ENCODE measurements around the gene DYNC1LI1.
"Not testable (repeated sequence)": the region's sequence is repeated elsewhere in the genome, so short reads cannot be mapped to it uniquely, and the experiment has no call there.

The DYNC1LI1 gene

DNA sequence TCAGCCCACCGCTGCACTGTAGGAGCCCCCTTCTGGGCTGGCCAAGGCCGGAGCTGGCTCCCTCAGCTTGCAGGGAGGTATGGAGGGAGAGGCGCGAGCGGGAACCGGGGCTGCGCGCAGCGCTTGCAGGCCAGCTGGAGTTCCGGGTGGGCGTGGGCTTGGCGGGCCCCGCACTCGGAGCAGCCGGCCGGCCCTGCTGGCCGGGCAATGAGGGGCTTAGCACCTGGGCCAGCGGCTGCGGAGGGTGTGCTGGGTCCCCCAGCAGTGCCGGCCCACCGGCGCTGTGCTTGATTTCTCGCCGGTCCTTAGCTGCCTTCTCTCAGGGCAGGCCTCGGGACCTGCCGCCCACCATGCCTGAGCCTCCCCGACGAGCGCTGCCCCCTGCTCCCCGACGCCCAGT is 8.0 kb upstream of the DYNC1LI1 start:
- not testable (repeated sequence) for DNase-seq

DNA sequence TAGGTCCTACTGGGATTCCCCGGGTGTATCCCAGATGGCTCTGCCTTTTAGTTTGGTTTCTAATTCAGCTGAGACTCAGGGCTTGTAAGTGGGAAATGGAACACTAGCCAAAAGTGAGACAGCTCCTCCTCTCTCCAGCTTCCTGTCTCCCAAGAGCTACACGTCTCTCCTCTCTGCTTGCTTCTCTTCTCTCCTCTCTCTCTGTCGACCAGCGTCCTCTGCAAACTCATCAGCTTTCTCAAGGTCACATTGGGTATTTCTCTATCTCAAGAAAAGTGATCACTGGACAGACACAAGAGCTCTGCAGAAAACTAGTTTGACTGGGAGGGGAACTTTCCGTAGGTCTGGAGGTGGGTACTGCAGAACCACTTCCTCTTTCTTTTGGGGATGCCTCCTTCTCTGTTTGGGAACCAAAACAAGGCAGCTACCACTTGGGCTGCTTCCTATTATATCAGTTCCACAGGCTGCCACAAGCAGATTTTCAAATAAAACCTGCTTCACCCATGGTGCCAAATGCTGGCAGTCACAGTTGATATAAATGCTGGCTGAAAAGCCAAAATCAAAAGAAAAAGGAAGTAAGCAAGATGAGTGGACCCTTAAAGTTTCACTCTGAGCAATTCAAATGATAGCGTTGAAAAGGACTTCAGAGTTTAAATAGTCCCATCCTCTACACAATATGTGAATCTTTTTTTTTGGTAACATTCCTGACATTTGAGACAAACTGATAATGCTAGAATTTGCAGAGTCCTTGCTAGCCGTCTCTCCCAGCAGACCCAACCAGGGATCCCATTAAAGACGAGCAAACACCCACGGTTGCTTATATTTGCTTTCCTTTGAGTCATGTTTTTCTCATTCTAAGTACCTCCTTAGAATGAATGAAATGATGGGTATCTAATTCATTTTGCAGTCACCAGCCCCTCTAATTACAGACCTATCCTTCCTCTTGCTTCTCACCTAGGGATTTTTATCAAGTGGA is 7.2 kb upstream of the DYNC1LI1 start:
- DNase-seq = peak; percentile 31

DNA sequence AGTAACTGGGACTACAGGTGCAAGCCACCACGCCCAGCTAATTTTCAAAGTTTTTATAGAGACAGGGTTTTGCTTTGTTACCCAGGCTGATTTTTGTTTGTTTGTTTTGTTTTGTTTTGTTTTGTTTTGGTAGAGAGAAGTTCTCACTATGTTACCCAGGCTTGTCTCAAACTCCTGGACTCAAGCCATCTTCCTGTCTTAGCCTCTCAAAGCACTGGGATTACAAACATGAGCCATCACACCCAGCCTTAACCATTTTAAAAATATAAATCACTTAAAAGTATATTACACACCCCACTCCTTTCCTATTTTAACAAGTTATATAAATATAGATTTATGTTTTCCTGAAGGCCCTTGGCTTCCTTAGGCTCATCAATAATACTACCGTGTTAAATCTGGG is 6.5 kb upstream of the DYNC1LI1 start:
- DNase-seq = no peak

DNA sequence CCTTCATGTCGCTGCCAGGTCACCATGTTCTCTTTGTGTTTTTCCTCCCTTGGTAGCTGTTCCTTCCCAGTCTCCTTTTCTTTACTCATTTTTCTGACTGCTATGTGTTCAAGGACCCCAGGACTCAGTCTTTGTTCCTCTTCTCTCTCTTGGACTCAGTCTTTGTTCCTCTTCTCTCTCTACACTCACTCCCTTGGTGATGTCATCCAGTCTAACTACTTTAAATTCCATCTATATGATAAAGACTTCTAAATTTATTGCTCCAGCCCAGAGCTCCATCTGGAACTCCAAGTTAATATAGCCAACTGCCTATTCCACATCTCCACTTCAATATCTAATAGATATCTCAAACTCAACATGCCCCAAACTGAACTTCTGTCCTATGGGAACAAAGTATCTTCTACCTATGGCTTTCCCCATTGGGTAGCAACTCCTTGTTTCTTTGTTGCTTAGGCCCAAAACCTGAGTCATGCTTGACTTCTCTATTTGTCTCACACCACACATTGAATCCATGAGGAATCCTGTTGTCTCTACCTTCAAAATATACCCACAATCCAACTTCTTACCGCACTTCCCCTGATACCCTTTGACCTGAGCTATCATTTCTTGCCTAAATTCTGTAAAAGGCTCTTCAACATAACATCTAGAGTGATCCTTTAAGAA is 4.9 kb upstream of the DYNC1LI1 start:
- no peak for DNase-seq

DNA sequence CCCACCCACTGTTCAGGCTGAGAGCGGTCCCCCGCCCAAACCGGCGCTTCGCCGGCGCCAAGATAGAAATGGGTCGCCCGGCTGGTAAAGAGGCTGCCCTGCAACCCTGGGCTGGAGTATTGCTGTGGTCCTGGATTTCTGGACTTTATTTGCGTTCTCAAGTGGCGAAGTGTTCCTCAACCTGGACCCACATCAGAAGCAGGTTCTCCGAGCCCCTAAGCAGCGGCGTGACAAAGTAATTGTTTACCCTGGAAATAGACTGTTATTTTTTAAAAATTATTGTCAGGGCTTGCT is 481 bp upstream of the DYNC1LI1 start:
- no peak for DNase-seq

DNA sequence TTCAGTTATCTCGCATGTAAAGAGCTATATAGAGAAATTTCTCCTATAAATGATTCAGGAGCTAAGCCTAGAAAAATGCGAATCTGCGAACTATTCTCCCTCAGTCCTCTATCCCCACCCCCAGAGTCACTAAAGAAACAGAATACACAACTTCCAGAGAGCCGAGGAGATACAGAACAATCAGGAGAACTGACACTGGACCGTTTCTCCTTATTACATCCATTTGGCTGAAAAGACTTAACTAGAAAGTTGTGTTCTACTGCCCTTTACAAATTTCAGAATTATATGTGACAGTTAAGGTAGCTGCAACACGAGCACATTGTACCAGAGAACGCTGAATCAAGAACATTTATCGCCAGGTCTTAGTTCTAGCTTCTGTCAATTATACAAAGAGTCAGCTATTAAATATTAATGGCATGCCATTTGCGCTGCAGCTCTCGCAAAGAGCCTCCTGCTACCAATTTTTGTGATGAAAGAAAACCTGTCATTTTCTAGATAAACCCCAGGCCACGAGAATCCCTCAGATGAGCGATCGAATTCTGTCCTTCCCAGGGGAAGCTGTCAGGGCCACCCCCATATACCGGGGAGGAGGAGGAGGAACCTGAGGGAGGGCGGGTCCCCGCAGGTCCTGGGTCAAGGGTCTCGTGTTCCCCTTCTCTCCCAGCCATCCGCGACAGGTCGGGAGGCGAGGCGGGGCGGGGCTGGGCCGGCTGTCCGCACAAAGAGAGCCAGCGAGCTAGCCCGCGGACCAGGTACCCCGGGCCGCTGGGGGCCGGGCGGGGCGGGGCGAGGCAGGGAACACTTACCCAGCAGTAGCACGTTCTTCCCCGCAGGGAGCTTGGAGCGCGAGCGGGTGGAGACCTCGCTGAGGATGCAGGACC is 878 bp downstream of the DYNC1LI1 start:
- DNase-seq = no peak

DNA sequence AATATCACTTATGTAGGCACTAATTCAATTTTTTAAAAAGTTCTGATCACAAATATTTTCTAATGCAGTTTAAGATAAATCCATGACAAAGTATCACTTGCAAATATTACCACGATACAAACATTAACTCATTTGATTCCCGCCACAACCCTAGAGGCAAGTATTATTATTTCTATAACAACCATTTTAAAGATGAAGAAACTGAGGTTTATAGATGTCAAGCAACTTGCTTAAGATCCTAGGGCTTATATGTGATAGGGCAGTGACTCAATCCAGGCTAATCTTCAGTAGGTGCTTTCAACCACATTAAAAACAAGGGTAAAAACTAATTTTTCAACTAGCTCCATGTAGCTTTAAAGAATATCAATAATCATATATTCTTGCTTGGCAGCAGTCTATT is 1.7 kb downstream of the DYNC1LI1 start:
- no peak for DNase-seq

DNA sequence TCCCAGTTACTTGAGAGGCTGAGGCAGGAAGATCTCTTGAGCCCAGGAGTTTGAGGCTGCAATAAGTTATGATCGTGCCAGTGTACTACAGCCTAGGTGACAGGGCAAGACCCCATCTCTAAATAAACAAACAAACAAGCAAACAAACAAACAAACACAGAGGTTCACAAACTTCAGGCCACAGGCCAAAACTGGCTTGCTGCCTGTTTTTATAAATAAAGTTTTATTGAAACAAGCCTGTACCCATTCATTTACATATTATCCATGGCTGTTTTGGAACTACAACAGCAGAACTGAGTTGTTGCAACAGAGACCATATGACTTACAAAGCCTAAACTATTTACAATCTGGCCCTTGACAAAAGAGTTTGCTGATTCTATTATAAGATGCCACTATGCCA is 6.5 kb downstream of the DYNC1LI1 start:
- DNase-seq = no peak

DNA sequence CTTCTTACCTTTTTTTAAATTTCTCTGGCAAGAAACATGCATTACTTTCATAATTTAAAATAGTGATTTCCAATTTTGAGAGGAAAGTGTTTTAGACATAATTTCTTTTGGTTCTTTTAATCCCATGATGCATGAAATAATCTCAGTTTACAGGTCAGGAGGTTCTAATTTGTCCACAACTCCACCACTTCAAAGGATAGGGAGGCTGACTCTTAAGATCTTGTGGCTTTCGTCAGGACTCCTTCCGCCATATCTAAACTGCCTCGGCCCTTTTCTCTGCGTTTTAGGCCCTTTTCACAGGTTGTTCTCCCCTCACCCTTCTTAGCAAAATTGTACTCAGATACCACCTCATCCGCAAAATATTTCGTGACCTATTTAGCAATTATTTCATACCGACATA is 8.0 kb downstream of the DYNC1LI1 start:
- DNase-seq = no peak

DNA sequence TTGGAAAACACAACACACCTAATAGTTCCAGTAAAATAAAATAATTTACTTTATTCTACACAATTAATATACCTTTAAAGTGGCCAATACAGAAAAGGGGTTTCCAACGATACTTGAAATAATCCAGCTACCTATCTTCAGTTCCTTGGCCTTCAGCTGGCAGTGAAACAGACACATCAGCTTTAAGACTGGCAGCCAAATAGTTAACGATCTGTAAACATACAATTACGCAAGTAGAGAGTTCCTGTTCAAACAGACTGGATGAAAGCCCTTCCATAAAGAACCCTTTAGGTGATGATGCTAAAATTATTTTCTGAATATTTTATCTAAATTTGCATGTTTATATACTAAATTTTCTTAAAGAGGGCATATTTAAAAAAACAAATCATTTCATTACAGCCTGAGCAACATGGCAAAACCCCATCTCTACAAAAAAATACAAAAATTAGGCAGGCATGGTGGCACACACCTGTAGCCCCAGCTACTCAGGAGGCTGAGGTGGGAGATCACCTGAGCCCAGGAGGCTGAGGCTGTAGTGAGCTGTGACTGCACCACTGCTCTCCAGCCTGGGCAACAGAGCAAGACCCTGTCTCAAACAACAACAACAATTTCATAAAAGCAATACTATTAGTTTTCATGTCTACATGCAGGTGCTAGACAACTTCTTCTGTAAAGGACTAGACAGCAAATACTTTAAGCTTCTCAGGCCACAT is 12.9 kb downstream of the DYNC1LI1 start:
- DNase-seq = no peak

DNA sequence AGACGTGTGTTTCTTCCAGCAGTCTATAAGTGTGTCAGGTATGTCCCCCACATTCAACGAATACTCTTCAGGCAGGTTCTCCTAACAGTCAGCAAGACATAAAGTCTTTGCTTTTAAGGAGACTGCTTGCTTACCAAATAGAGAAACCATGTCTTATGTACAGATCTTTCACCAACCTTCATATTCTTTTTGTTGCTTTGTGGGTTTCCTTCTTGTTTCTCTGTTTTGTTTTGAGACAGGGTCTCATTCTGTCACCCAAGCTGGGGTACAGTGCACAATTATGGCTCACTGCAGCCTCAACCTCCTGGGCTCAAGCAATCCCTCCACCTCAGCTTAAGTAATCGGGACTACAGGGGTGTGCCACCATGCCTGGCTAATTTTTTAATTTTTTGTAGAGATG is 14.3 kb downstream of the DYNC1LI1 start:
- no peak for DNase-seq

DNA sequence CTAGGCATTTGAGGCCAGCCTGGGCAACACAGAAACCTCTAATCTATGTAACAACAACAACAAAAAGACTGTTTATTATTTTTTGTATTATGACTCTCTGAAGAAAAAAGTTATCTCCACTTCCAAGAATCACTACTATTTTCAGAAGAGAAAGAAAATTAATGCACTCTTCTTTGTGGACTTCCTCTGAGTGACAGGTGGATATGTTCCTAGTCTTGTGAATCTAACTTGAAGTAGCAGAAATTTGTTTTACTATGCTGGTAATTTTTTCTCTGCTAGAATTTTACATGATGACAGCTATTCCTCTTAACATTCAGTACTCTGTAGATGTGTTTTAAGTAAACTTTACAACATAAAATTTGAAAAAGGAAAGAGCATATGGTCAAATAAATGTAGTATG is 16.7 kb downstream of the DYNC1LI1 start:
- DNase-seq = no peak

DNA sequence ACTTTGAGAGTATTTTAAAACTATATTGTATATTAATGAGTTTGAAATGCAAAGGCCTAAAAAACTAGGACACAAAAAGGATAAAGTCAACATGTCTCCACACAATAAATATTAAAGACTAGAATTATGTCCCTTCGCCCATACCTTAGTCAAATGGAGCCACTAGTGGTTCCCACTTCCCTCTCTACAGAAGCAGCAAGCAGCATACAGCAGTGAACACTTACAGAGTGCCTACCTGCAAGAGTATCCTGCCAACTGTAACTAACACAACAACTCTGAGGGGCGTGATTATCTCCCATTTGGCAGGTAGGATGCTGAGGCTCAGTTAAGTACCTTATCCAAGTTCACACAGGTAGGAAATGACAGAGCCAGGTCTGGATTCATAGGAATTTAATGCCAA is 17.2 kb downstream of the DYNC1LI1 start:
- no peak for DNase-seq

DNA sequence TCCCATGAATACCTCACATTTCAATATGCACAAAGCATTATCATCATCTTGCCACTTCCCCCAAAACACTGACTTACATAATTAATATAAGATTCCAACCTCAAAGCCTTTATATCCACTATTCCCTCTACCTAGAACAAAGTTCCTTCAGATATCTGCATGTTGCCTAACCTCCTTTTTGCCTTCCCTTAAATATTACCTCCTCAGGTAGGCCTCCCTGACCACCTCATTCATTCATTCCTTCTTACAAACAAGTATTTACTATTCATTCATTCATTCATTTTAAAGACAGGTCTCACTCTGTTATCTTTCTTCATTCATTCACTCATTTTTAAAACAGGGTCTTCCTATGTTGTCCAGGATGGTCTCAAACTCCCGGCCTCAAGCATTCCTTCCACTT is 18.6 kb downstream of the DYNC1LI1 start:
- no peak for DNase-seq

DNA sequence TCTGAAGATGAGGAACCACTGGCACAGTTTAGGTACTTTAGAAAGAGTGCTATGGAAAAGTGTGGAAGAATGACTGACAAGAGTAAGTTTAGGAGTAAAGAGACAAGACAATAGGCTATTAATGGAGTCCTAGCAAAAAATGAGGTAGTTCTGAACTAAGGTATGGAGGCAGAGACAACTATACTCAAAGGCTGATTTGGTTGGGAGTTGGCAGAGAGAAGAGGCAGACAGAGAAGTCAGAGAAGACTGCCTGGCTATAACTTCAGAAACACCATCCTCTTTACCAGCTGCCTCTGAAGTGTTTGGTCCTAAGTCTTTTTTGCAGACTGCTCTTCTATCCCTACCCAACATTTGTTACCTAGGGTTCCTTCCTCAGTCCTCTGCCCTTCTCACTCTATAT is 19.2 kb downstream of the DYNC1LI1 start:
- no peak for DNase-seq

DNA sequence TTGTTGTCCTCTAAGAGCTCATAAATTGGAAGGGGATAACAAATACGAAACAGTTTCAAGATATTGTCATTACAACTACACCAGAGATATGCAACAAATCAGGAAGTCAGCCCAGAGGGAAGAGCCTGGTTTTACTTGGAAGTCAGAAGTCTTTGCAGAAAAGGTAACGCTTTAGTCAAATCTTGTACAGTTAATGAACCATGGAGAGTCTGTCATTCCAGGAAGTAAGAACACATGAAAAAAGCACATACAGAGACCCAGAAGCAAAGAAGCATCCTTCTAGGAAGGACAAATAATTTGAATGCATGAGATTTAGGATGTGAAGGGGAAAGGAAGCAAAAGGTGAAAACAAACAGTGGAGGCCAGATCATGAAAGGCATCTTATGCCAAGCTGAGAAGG is 19.6 kb downstream of the DYNC1LI1 start:
- no peak for DNase-seq

DNA sequence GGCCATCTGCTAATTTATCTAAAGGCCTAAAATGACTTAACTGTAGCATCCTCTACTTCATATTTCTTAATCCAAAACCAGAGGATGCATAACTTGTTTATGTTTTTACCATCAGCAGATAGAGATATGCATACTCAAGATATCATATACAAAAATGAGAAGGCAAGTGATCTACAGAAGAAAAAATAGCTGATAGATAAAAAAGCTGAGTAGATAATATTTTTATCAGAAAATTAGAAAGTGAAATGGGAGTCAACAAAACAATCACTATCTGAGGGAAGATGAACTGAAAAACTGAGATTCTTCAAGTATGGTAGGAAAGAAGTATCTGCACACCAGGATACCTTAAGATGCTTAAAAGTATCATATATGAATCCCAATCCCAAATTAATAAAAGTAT is 25.4 kb downstream of the DYNC1LI1 start:
- no peak for DNase-seq

DNA sequence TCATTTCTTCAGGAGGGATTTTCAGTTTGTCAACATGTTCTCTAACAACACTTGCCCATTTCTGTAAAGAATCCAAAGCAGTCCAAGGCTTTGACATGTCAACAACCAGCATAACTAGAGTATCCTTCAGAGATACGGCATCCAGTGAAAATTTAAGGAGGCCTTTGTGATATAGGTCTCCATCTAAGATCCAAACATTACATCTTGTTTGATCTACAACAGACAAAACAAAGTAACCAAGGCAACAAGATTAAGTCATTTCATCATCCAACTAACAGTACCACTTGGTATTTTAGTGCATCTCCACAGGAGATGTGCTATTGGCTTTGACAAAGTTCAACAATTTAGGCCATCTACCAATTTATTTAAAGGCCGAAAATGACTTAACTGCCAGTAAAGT is 25.8 kb downstream of the DYNC1LI1 start:
- no peak for DNase-seq

DNA sequence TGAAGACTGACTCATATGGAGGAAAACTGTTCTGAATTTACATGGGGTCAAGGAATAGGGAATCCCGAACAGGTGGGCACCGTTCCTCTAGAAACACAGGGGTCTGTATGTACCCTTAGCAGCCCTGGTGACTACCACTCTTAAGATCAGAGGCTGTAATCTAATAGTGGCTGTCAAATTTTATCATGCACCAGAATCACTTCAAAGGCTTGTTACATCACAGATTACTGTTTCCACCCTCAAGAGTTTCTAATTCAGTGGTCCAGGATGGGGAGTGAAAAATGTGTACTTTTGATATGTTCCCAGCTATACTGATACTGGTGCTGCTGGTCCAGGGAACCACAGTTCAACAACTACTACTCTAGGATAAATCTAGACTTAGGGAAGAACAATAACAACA is 27.9 kb downstream of the DYNC1LI1 start:
- DNase-seq = no peak

DNA sequence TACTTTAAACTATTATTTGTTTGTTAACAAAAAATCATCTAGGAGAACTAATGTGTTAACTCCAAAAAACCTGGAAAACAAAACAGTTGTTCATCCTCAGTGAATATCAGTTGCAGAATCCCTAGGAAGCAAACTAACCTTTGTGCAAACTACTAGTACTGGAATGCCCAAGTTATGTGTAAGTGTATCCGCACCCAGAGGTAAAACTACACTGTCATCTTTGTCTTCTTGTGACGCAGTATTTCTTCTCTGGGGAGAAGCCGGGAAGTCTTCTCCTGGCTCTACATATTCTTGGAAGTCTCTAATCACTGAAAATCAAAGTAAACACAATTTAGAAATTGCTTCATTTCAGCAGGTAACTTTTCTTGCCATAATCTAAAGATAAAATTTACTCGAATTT is 29.8 kb downstream of the DYNC1LI1 start:
- DNase-seq = no peak

DNA sequence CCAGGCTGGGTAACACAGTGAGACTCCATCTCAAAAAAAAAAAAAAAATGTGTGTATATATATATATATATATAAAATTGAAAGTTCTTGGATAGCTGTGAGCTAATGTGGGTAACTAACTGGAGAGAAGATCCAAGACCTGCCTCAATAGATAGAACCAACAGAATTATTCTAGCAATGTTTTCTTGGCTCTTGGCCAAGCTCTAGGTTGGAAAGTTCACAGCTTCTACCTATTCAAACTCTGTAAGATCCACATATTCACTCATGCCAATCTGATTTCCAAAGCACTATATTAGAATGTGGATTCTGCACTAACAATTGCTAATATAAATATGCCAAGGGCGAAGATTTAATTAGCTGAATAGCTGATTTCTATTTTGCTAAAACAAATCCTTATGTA is 38.2 kb downstream of the DYNC1LI1 start:
- DNase-seq = no peak

DNA sequence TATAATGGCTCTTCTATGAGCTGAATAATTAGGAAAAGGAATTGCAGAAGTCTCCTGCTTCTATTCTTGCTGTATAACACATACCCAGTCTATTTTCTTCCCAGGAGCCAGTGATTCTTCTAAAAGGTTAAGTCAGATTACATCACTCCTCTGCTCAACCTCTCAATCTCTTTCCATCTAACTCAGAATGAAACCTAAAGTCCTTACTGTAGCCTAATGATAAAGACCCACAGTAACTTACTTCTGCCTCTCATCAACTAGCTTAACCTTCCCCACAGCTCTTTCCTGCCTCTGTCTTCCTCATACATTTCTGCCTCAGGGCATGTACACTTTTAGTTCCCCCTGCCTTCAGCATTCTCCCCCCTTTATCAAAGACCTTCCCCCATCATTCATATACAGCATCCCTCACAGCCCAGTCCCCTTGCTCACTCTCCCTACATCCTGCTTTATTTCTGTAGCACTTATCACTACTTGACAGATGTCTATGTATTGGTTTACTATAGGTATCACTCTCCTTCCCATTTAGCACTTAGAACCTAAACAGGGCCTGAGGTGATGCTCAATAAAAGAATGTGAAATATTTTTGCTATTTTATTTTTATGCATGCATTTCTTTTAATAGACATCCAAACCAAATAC is 39.5 kb downstream of the DYNC1LI1 start:
- DNase-seq = no peak

DNA sequence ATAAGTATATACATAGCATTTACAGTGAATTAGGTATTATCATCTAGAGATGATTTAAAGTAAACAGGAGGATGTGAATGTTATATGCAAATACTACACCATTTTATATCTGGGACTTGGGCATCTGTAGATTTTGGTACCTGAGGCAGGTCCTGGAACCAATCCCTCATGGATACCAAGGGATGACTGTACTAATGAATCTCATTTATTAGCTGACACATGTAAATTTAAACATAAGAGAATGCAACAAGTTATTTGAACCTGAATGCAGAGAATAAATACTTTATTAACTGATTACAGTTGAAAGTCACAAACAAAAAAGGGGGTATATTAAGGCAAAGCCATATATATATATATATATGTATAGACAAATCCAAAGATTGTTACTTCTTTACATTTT is 44.9 kb downstream of the DYNC1LI1 start:
- no peak for DNase-seq
